Measurements from ENCODE around the gene IGFBP7.

The IGFBP7 gene

GRCh38 chr4:57097711-57098110, 12.5 kb downstream of the IGFBP7 start:
- no peak for TF ChIP-seq CTCF (IDR thresholded peaks at IDR 0.05; ENCODE audit: extremely low read depth, missing control alignments)

GRCh38 chr4:57095956-57096355, 14.2 kb downstream of the IGFBP7 start:
- DNase-seq (ENCODE audit: low spot score) = no peak
- TF ChIP-seq CTCF (IDR thresholded peaks at IDR 0.05; ENCODE audit: extremely low read depth, missing control alignments) = no peak

More at GRCh38 chr4:57097711-57098110, 12.5 kb downstream of the IGFBP7 start:
- DNase-seq (ENCODE audit: low spot score) = no peak

GRCh38 chr4:57095245-57095644, 14.9 kb downstream of the IGFBP7 start:
- no peak for DNase-seq (ENCODE audit: low spot score)
- TF ChIP-seq CTCF (IDR thresholded peaks at IDR 0.05; ENCODE audit: extremely low read depth, missing control alignments) = no peak

GRCh38 chr4:57094832-57095223, 15.4 kb downstream of the IGFBP7 start:
- TF ChIP-seq CTCF (IDR thresholded peaks at IDR 0.05; ENCODE audit: extremely low read depth, missing control alignments) = no peak
- no peak for DNase-seq (ENCODE audit: low spot score)

GRCh38 chr4:57093845-57094831, 16.0 kb downstream of the IGFBP7 start:
- no peak for DNase-seq (ENCODE audit: low spot score)
- TF ChIP-seq CTCF (IDR thresholded peaks at IDR 0.05; ENCODE audit: extremely low read depth, missing control alignments) = no peak

- no peak for TF ChIP-seq CTCF (IDR thresholded peaks at IDR 0.05; ENCODE audit: extremely low read depth, missing control alignments)
- no peak for DNase-seq (ENCODE audit: low spot score)
Observed at GRCh38 chr4:57091657-57092162, 18.5 kb downstream of the IGFBP7 start.

- DNase-seq (ENCODE audit: low spot score) = no peak
- TF ChIP-seq CTCF (IDR thresholded peaks at IDR 0.05; ENCODE audit: extremely low read depth, missing control alignments) = no peak
Observed at GRCh38 chr4:57090079-57090478, 20.1 kb downstream of the IGFBP7 start.
